Osteoblast (primary cell): Measurements from ENCODE around the gene CTSH. TPM values are rescaled to one million over a fixed set of nuclear protein-coding genes. Genes with fewer than 3 reads are reported as not detected.

Source experiments
- DNase-seq: peaks from one replicate; pipeline ENCODE4 v3.0.0; 2011; ENCODE audit warnings: low spot score, mixed read lengths; ENCODE audit not compliant: insufficient read length; ENCODE audit errors: missing footprints
- H2AFZ ChIP-seq: 2 replicates; pipeline ENCODE4 v1.6.0; 2011; ENCODE audit warnings: mild to moderate bottlenecking, low read length
- H3K27ac ChIP-seq: 2 replicates; pipeline ENCODE4 v1.5.1; 2011; ENCODE audit warnings: mild to moderate bottlenecking, low read depth, low read length, moderate library complexity
- H3K27me3 ChIP-seq: 2 replicates; pipeline ENCODE4 v1.6.0; 2012; ENCODE audit warnings: mild to moderate bottlenecking, control low read depth, inconsistent platforms, low read length, moderate library complexity; ENCODE audit not compliant: insufficient read depth
- H3K36me3 ChIP-seq: 2 replicates; pipeline ENCODE4 v1.5.1; 2011; ENCODE audit warnings: mild to moderate bottlenecking, low read length, control low read depth, moderate library complexity; ENCODE audit not compliant: insufficient read depth
- H3K4me1 ChIP-seq: 2 replicates; pipeline ENCODE4 v1.5.1; 2011; ENCODE audit warnings: mild to moderate bottlenecking, low read length, control low read depth, moderate library complexity; ENCODE audit not compliant: insufficient read depth
- H3K4me2 ChIP-seq: 2 replicates; pipeline ENCODE4 v1.6.0; 2011; ENCODE audit warnings: mild to moderate bottlenecking, low read length; ENCODE audit not compliant: insufficient read depth
- H3K4me3 ChIP-seq: fragments of 200-600 bp; sonication (generic); 3 replicates; pipeline ENCODE4 v1.5.1; 2012; ENCODE audit warnings: mild to moderate bottlenecking, low read length, inconsistent platforms; ENCODE audit not compliant: insufficient read depth
- H3K79me2 ChIP-seq: 2 replicates; pipeline ENCODE4 v1.6.0; 2012; ENCODE audit warnings: mild to moderate bottlenecking, low read length, control low read depth, inconsistent platforms; ENCODE audit not compliant: insufficient read depth
- H3K9me3 ChIP-seq: 2 replicates; pipeline ENCODE4 v1.5.1; 2011; ENCODE audit warnings: low read depth, low read length, control low read depth
- H4K20me1 ChIP-seq: 2 replicates; pipeline ENCODE4 v1.6.0; 2012; ENCODE audit warnings: mild to moderate bottlenecking, low read length, control low read depth; ENCODE audit not compliant: insufficient read depth
- CTCF ChIP-seq: IDR thresholded peaks from 2 replicates; pipeline ENCODE4 v1.5.1; 2011; ENCODE audit warnings: mild to moderate bottlenecking, low read depth, low read length, moderate library complexity; ENCODE audit errors: extremely low read depth
- total RNA-seq: library from RNA; depleted of rRNA; stranded (reverse); fragments of >200 nt; gene quantifications from 2 replicates; pipeline ENCODE4 v1.2.3, GENCODE V29; 2012

CTSH gene
- total RNA-seq, 1 donor: 4.7 TPM

GRCh38 chr15:78910271-78910670 lies 34.6 kb downstream of the CTSH start:
- H3K9me3 ChIP-seq: no peaks in the 10 kb centered on the region
- peaks cover 22% of the 10 kb centered on the region for H3K4me1 ChIP-seq
- peaks cover 82% of the 10 kb centered on the region for H3K36me3 ChIP-seq
- H3K27me3 ChIP-seq: no peaks in the 10 kb centered on the region
- no peak overlapping the region for H2AFZ ChIP-seq
- H3K79me2 ChIP-seq: peaks cover 43% of the 10 kb centered on the region
- H3K4me2 ChIP-seq: no peak overlapping the region
- DNase-seq: no peak
- no peak overlapping the region for H3K4me3 ChIP-seq
- H4K20me1 ChIP-seq: peaks cover 53% of the 10 kb centered on the region
- no peak for TF ChIP-seq CTCF
- no peak overlapping the region for H3K27ac ChIP-seq

GRCh38 chr15:78909791-78910228 lies 35.0 kb downstream of the CTSH start:
- H2AFZ ChIP-seq: no peak overlapping the region
- H3K9me3 ChIP-seq: no peaks in the 10 kb centered on the region
- peaks cover 50% of the 10 kb centered on the region for H4K20me1 ChIP-seq
- H3K79me2 ChIP-seq: peaks cover 43% of the 10 kb centered on the region
- peaks cover 82% of the 10 kb centered on the region for H3K36me3 ChIP-seq
- DNase-seq: no peak
- peak; percentile 80 for TF ChIP-seq CTCF
- H3K4me3 ChIP-seq: no peak overlapping the region
- no peak overlapping the region for H3K4me2 ChIP-seq
- peaks cover 27% of the 10 kb centered on the region for H3K4me1 ChIP-seq
- no peaks in the 10 kb centered on the region for H3K27me3 ChIP-seq
- no peak overlapping the region for H3K27ac ChIP-seq

GRCh38 chr15:78909160-78909695 lies 35.6 kb downstream of the CTSH start:
- Histone ChIP-seq H3K9me3 (no peaks in the 10 kb centered on the region), H3K79me2 (peaks cover 43% of the 10 kb centered on the region), H4K20me1 (peaks cover 50% of the 10 kb centered on the region), H3K27ac (no peak overlapping the region), H3K4me3 (no peak overlapping the region), H3K4me1 (peaks cover 30% of the 10 kb centered on the region), H3K27me3 (no peaks in the 10 kb centered on the region), H2AFZ (no peak overlapping the region), H3K4me2 (no peak overlapping the region), H3K36me3 (peaks cover 83% of the 10 kb centered on the region)
- no peak for TF ChIP-seq CTCF
- DNase-seq: no peak

- TF ChIP-seq CTCF: no peak
- no peaks in the 10 kb centered on the region for H3K9me3 ChIP-seq
- H3K79me2 ChIP-seq: peaks cover 40% of the 10 kb centered on the region
These were observed 37.3 kb downstream of the CTSH start for GRCh38 chr15:78907577-78907976.

More at GRCh38 chr15:78907577-78907976, 37.3 kb downstream of the CTSH start:
- no peak overlapping the region for H3K4me3 ChIP-seq
- no peaks in the 10 kb centered on the region for H3K27me3 ChIP-seq
- H3K4me1 ChIP-seq: peaks cover 35% of the 10 kb centered on the region
- no peak overlapping the region for H2AFZ ChIP-seq
- peaks cover 55% of the 10 kb centered on the region for H4K20me1 ChIP-seq
- H3K36me3 ChIP-seq: peaks cover 87% of the 10 kb centered on the region
- DNase-seq: no peak
- H3K27ac ChIP-seq: peak overlapping the region; percentile 85
- H3K4me2 ChIP-seq: no peak overlapping the region
